ENCODE data around the gene ACOT12. TPM values are rescaled to one million over a fixed set of nuclear protein-coding genes. Genes with fewer than 3 reads are reported as not detected.

Gene ACOT12
- total RNA-seq = not detected
- long read RNA-seq, partial matches to known transcripts = 0 of 1 reads
- long read RNA-seq, other reads (novel, unspliced or antisense) = 1 of 1 reads

DNA sequence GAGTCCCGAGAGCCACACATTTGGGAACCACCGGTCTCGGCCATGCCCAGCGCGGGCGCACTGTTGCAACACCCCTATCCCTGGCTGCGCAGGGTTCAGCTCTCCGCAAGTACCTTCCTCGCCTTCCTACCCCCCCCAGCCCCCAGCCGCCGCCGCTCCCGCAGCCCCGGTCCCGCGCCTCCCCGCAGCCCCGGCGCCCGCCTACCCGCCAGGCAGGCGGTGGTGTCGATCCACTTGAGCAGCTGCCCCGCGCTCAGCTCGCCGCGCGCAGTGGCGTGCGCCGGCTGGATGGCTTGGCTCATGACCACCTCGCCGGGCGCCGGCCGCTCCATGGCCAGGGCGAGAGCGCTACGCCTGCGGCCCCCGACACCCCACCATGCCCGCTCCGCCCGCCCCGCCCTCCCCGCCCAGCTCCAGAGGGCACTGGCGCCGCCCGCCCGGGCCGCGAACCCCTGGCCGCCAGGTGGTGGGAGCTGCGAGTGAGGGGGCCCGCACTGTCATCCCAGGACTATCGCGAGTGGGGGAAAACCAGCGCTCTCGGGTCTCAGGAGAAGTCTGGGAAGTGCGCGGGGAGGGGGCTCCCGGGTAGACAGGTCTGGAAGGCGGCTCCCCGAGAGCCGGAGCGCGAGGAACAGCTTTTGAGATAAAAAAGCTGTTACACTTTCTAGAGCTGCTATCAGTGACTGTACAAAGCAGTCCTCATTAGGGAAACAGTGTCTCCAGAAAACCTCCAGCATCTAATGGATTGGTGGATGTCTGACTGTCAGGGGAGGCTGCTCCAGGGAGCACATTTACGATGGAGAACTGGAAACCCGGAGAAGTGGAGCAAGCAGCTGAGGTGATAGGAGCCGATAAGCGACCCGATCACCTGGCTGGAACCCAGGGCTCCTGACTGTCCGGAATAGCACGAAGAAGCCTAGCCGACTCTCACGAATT lies at the start of gene ACOT12:
Gene ACOT12 (minus strand): TSS at position 352 of the 936 bp plus-strand sequence. CDS start 20 bp downstream, at position 332.
- no peaks in the 10 kb centered on the region for H3K36me3 ChIP-seq
- peak within 1 kb of the TSS; percentile 33 for H3K4me3 ChIP-seq
- H3K4me1 ChIP-seq = peaks cover 7% of the 10 kb centered on the region
- intact Hi-C loops (cut with DNase I) = no loop called here
- peak; percentile 59 for ATAC-seq
- DNase-seq = no peak
- TF ChIP-seq CTCF (IDR thresholded peaks at IDR 0.05) = no peak
- H3K27me3 ChIP-seq = peaks cover 41% of the 10 kb centered on the region
- no peaks in the 10 kb centered on the region for H3K9me3 ChIP-seq
- H3K27ac ChIP-seq = no peak within 1 kb of the TSS

- intact Hi-C loops (cut with DNase I) = no loop called here
- TF ChIP-seq CTCF (IDR thresholded peaks at IDR 0.05) = no peak
- H3K4me1 ChIP-seq = no peaks in the 10 kb centered on the region
- no peak overlapping the region for H3K27ac ChIP-seq
- no peak overlapping the region for H3K4me3 ChIP-seq
- no peaks in the 10 kb centered on the region for H3K36me3 ChIP-seq
- no peak for ATAC-seq
- no peaks in the 10 kb centered on the region for H3K27me3 ChIP-seq
- H3K9me3 ChIP-seq = no peaks in the 10 kb centered on the region
- DNase-seq = no peak
Observed at GRCh38 chr5:81435023-81435422, 41.1 kb upstream of the ACOT12 start.

DNA sequence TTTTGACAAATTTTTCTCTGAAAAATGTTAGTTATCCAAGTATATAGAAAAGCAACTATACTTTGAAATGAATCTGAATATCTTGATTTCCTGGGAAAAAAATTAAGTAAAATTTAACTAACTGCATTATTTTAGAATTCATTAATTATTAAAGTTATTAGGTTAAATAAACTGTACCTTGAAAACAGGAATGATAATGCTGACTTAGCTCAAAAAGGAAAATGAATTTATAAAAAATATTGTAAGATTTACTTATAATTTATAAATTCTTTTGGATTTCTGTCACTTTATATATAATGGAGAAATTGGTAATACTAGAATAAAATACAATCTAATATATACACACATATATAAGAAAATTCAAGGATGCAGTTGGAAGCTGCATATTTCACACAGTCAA lies 36.1 kb upstream of the ACOT12 start:
- Histone ChIP-seq H3K36me3 (no peaks in the 10 kb centered on the region), H3K4me3 (no peak overlapping the region), H3K27ac (no peak overlapping the region), H3K9me3 (no peaks in the 10 kb centered on the region), H3K27me3 (no peaks in the 10 kb centered on the region), H3K4me1 (peaks cover 17% of the 10 kb centered on the region)
- DNase-seq (no peak), ATAC-seq (no peak)
- intact Hi-C loops (cut with DNase I) = no loop called here
- TF ChIP-seq CTCF (IDR thresholded peaks at IDR 0.05) = no peak

GRCh38 chr5:81429363-81429762 lies 35.4 kb upstream of the ACOT12 start:
- no peak for TF ChIP-seq CTCF (IDR thresholded peaks at IDR 0.05)
- no peaks in the 10 kb centered on the region for H3K36me3 ChIP-seq
- intact Hi-C loops (cut with DNase I) = no loop called here
- no peak overlapping the region for H3K4me3 ChIP-seq
- no peaks in the 10 kb centered on the region for H3K9me3 ChIP-seq
- H3K4me1 ChIP-seq = peaks cover 17% of the 10 kb centered on the region
- no peak overlapping the region for H3K27ac ChIP-seq
- ATAC-seq = no peak
- no peaks in the 10 kb centered on the region for H3K27me3 ChIP-seq
- no peak for DNase-seq

DNA sequence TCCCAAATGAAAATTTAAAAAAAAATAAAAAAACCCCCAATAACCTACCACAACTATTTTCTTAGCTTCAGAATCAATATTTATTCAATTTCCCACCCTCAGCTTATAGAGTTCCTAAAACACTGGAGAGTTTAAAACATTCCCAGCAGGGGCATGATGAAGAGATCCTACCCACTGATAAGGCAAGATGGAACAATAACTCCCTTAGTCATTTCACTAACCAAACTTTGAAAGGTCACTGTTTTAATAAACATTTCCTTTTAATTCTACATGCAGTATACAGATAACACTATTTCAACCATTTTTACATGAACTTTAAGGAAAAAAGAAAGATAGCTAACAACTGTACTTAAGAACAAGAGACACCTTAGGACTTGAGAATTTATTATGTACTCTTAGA lies 34.9 kb upstream of the ACOT12 start:
- peaks cover 17% of the 10 kb centered on the region for H3K4me1 ChIP-seq
- H3K27ac ChIP-seq = no peak overlapping the region
- TF ChIP-seq CTCF (IDR thresholded peaks at IDR 0.05) = no peak
- no peaks in the 10 kb centered on the region for H3K27me3 ChIP-seq
- H3K4me3 ChIP-seq = no peak overlapping the region
- DNase-seq (no peak), ATAC-seq (no peak)
- no peaks in the 10 kb centered on the region for H3K36me3 ChIP-seq
- intact Hi-C loops (cut with DNase I) = no loop called here
- no peaks in the 10 kb centered on the region for H3K9me3 ChIP-seq
